Activated CD8-positive, alpha-beta memory T cell treated with anti-CD3 and anti-CD28 coated beads for 4 hours (primary cell): Measurements from ENCODE around the gene IPP.
"Not testable (repeated sequence)": the region's sequence is repeated elsewhere in the genome, so short reads cannot be mapped to it uniquely, and the experiment has no call there.

ENCODE experiments used
- DNase-seq, 2 donors: peaks; one replicate each; pipeline ENCODE4 v3.0.0-alpha.2; 2020; ENCODE audit warnings: low read depth in 2 of 2

Gene IPP

GRCh38 chr1:45739641-45740156 lies 10.8 kb downstream of the IPP start:
- DNase-seq, result not testable (repeated sequence)

GRCh38 chr1:45739137-45739536 lies 11.3 kb downstream of the IPP start:
- DNase-seq, result no peak

GRCh38 chr1:45730780-45731319 lies 19.6 kb downstream of the IPP start:
- DNase-seq, result no peak

GRCh38 chr1:45730075-45730779 lies 20.2 kb downstream of the IPP start:
- DNase-seq, result no peak

GRCh38 chr1:45726007-45726406 lies 24.4 kb downstream of the IPP start:
- not testable (repeated sequence) for DNase-seq

- DNase-seq, result no peak
Observed at GRCh38 chr1:45723248-45723930, 27.1 kb downstream of the IPP start.

- no peak for DNase-seq
Observed at GRCh38 chr1:45722809-45723208, 27.6 kb downstream of the IPP start.

GRCh38 chr1:45721207-45721606 lies 29.2 kb downstream of the IPP start:
- DNase-seq, result no peak

GRCh38 chr1:45718289-45718688 lies 32.2 kb downstream of the IPP start:
- no peak for DNase-seq

GRCh38 chr1:45717386-45717785 lies 33.1 kb downstream of the IPP start:
- DNase-seq, result not testable (repeated sequence)

GRCh38 chr1:45716700-45717099 lies 33.8 kb downstream of the IPP start:
- DNase-seq, result no peak

GRCh38 chr1:45713711-45714110 lies 36.7 kb downstream of the IPP start:
- no peak for DNase-seq

- DNase-seq, result no peak
Observed at GRCh38 chr1:45704637-45705036, 45.8 kb downstream of the IPP start.

GRCh38 chr1:45694823-45695222 lies 55.6 kb downstream of the IPP start:
- no peak for DNase-seq

GRCh38 chr1:45693811-45694210 lies 56.6 kb downstream of the IPP start:
- not testable (repeated sequence) for DNase-seq

- DNase-seq, result peak; percentile 50 to 61
Observed at GRCh38 chr1:45687754-45688740, 62.4 kb downstream of the IPP start, which contains the start of gene TMEM69. Gene TMEM69, plus strand, starts transcription at chr1:45688181. Its CDS starts 2,888 bp downstream, at chr1:45691069.

GRCh38 chr1:45687014-45687753 lies 63.3 kb downstream of the IPP start:
- peak; percentile 93 to 95 for DNase-seq

- peak; percentile 96 for DNase-seq
Observed at GRCh38 chr1:45686288-45687013, 64.0 kb downstream of the IPP start, which contains the start of gene GPBP1L1. Gene GPBP1L1, minus strand, starts transcription at chr1:45686533. Its CDS starts 27,446 bp downstream, at chr1:45659087.

GRCh38 chr1:45686015-45686287 lies 64.5 kb downstream of the IPP start:
- peak in 1 of 2 donors; percentile 15 for DNase-seq

- no peak for DNase-seq
Observed at GRCh38 chr1:45685308-45686014, 65.0 kb downstream of the IPP start.
